OCI-LY7 (cell line): ENCODE data around the gene ITGB4. TPM values are rescaled to one million over a fixed set of nuclear protein-coding genes. Genes with fewer than 3 reads are reported as not detected.

ENCODE experiments used
- BruUV-seq: library from RNA; stranded (reverse); fragments of 400-500 nt; replicated peaks from 2 replicates; lab custom pipeline; 2021; lab: Mats Ljungman, UMichigan
- CTCF ChIA-PET: fragments of 300-600 bp; sonication (Branson Sonifier 250); formaldehyde crosslinking; loops from one replicate; lab custom pipeline; 2022; ENCODE audit warnings: antibody characterized with exemption; ENCODE audit not compliant: unreplicated experiment; lab: Charles Lee
- POLR2A ChIA-PET: fragments of 300-600 bp; sonication (Branson Sonifier 250); formaldehyde crosslinking; loops from one replicate; lab custom pipeline; 2022; ENCODE audit warnings: antibody characterized with exemption; lab: Charles Lee
- DNase-seq: peaks from one replicate; pipeline ENCODE4 v3.0.0-alpha.2; 2015; ENCODE audit warnings: low spot score
- H2AFZ ChIP-seq: fragments of 200-600 bp; sonication (generic), shearing (Covaris generic); 2 replicates; pipeline ENCODE4 v1.6.1; 2014; ENCODE audit warnings: mild to moderate bottlenecking, antibody characterized with exemption, low read length, moderate library complexity
- H3K27ac ChIP-seq: fragments of 200-600 bp; sonication (generic); 2 replicates; pipeline ENCODE4 v1.5.1; 2014; ENCODE audit warnings: mixed run types, low read depth, mild to moderate bottlenecking, moderate library complexity, low read length, inconsistent platforms; ENCODE audit not compliant: poor library complexity, severe bottlenecking
- H3K36me3 ChIP-seq: fragments of 200-600 bp; sonication (generic); 2 replicates; pipeline ENCODE4 v1.6.1; 2014; ENCODE audit warnings: mild to moderate bottlenecking, antibody characterized with exemption, low read length, moderate library complexity, mixed read lengths; ENCODE audit not compliant: insufficient read depth
- H3K4me1 ChIP-seq: fragments of 200-600 bp; sonication (generic); 2 replicates; pipeline ENCODE4 v1.5.1; 2014; ENCODE audit warnings: mild to moderate bottlenecking, low read length; ENCODE audit not compliant: insufficient read depth, poor library complexity, severe bottlenecking
- H3K4me2 ChIP-seq: fragments of 200-600 bp; sonication (generic); 2 replicates; pipeline ENCODE4 v1.6.1; 2014; ENCODE audit warnings: mild to moderate bottlenecking, low read length
- H3K4me3 ChIP-seq: fragments of 200-600 bp; sonication (generic); 2 replicates; pipeline ENCODE4 v1.5.1; 2014; ENCODE audit warnings: mild to moderate bottlenecking, low read depth, low read length; ENCODE audit not compliant: poor library complexity, severe bottlenecking
- H3K79me2 ChIP-seq: fragments of 200-600 bp; sonication (generic); 2 replicates; pipeline ENCODE4 v1.6.1; 2016; ENCODE audit warnings: low read depth, mild to moderate bottlenecking, low read length, moderate library complexity, mixed read lengths; ENCODE audit not compliant: insufficient read depth
- H3K9me2 ChIP-seq: fragments of 200-600 bp; sonication (generic); 2 replicates; pipeline ENCODE4 v1.6.1; 2016; ENCODE audit warnings: mild to moderate bottlenecking, low read length, mixed read lengths; ENCODE audit not compliant: insufficient read depth
- H3K9me3 ChIP-seq: fragments of 200-600 bp; sonication (generic); 2 replicates; pipeline ENCODE4 v1.6.1; 2014; ENCODE audit warnings: mild to moderate bottlenecking, mixed run types, low read length, mixed read lengths
- H4K20me1 ChIP-seq: fragments of 200-600 bp; sonication (generic); 2 replicates; pipeline ENCODE4 v1.6.1; 2014; ENCODE audit warnings: mild to moderate bottlenecking, antibody characterized with exemption, low read length, moderate library complexity, mixed read lengths; ENCODE audit not compliant: insufficient read depth
- EZH2phosphoT487 ChIP-seq: fragments of 200-600 bp; sonication (generic); IDR thresholded peaks from 2 replicates; pipeline ENCODE4 v1.6.1; 2018; ENCODE audit warnings: low read depth, borderline replicate concordance, mild to moderate bottlenecking, mixed run types, antibody characterized with exemption, low read length, moderate library complexity, mixed read lengths
- intact Hi-C: fragments of 100-400 bp; cut with micrococcal nuclease; formaldehyde crosslinking; loops from one replicate; pipeline ENCODE4 v1.10.0; 2022; ENCODE audit not compliant: unreplicated experiment
- total RNA-seq, 2 experiments: library from RNA; depleted of rRNA in 1 of 2; stranded (reverse); fragments of >200 nt in 1 of 2; shearing (Covaris generic) in 1 of 2; gene quantifications; 2 replicates each; pipeline ENCODE4 v1.2.3, GENCODE V29; 2014 to 2022
- TF ChIP-seq, protein P1 (sequence below): fragments of 200-600 bp; sonication (generic); conservative IDR thresholded peaks from 2 replicates; pipeline ENCODE4 v1.5.1; 2014; ENCODE audit warnings: mild to moderate bottlenecking, antibody characterized with exemption, low read length, moderate library complexity, mixed read lengths

ITGB4 gene
- total RNA-seq, 2 experiments from 2014 or later: 0.66 to 3.9 TPM

- no peak for DNase-seq
- H3K36me3 ChIP-seq: peaks cover 87% of the 10 kb centered on the region
- no peaks in the 10 kb centered on the region for H3K9me3 ChIP-seq
- peaks cover 44% of the 10 kb centered on the region for H3K4me1 ChIP-seq
- H3K9me2 ChIP-seq: no peaks in the 10 kb centered on the region
- no peak overlapping the region for H3K27ac ChIP-seq
- no peaks in the 10 kb centered on the region for H4K20me1 ChIP-seq
- H2AFZ ChIP-seq: no peak overlapping the region
- intact Hi-C loops: no loop called here
- CTCF ChIA-PET: interaction anchor here (0.5 kb wide), 1 partner anchor 59 kb away, joined by 3 read pairs; no protein-coding TSS in a partner anchor
- TF ChIP-seq, protein P1, sequence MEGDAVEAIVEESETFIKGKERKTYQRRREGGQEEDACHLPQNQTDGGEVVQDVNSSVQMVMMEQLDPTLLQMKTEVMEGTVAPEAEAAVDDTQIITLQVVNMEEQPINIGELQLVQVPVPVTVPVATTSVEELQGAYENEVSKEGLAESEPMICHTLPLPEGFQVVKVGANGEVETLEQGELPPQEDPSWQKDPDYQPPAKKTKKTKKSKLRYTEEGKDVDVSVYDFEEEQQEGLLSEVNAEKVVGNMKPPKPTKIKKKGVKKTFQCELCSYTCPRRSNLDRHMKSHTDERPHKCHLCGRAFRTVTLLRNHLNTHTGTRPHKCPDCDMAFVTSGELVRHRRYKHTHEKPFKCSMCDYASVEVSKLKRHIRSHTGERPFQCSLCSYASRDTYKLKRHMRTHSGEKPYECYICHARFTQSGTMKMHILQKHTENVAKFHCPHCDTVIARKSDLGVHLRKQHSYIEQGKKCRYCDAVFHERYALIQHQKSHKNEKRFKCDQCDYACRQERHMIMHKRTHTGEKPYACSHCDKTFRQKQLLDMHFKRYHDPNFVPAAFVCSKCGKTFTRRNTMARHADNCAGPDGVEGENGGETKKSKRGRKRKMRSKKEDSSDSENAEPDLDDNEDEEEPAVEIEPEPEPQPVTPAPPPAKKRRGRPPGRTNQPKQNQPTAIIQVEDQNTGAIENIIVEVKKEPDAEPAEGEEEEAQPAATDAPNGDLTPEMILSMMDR: no peak
- TF ChIP-seq EZH2phosphoT487: no peak
- H3K4me2 ChIP-seq: no peak overlapping the region
- POLR2A ChIA-PET: interaction anchor here (0.5 to 1.5 kb wide), 4 partner anchors 18 to 182 kb away, joined by 3 to 5 read pairs (median 4); no protein-coding TSS in a partner anchor
- no peak overlapping the region for H3K4me3 ChIP-seq
- H3K79me2 ChIP-seq: peaks cover 62% of the 10 kb centered on the region
- no TSS peak for BruUV-seq
These were observed 37.0 kb upstream of the ITGB4 start for GRCh38 chr17:75684249-75684648.

DNA sequence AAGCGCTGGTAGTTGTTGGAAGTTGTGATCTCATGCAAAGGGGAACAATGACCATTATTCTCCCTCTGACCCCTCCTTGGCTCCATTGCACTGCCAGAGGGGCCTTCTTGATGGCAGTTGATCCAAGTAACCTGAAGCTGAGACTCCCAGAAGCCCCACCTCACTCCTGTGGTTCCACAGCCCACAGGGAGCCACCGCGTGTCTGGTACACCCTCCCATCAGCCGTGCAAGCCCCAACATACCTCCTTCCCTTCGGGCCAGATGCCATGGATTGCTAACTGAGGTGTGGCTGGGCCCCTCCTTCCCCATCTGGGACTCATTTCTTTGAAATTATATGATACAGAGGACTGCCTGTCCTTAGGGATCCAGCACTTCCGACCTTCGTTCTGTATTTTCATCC lies 36.3 kb upstream of the ITGB4 start:
- H3K9me2 ChIP-seq: no peaks in the 10 kb centered on the region
- peaks cover 64% of the 10 kb centered on the region for H3K79me2 ChIP-seq
- no peak overlapping the region for H3K27ac ChIP-seq
- no peak for DNase-seq
- H3K4me2 ChIP-seq: no peak overlapping the region
- peaks cover 51% of the 10 kb centered on the region for H3K4me1 ChIP-seq
- POLR2A ChIA-PET: interaction anchor here (0.7 kb wide), 1 partner anchor 53 kb away, joined by 3 read pairs; no protein-coding TSS in a partner anchor
- H3K4me3 ChIP-seq: no peak overlapping the region
- intact Hi-C loops: no loop called here
- CTCF ChIA-PET: no interaction called here
- H4K20me1 ChIP-seq: no peaks in the 10 kb centered on the region
- no peaks in the 10 kb centered on the region for H3K9me3 ChIP-seq
- no TSS peak for BruUV-seq
- H3K36me3 ChIP-seq: peaks cover 81% of the 10 kb centered on the region
- TF ChIP-seq, protein P1: no peak
- no peak for TF ChIP-seq EZH2phosphoT487
- no peak overlapping the region for H2AFZ ChIP-seq

DNA sequence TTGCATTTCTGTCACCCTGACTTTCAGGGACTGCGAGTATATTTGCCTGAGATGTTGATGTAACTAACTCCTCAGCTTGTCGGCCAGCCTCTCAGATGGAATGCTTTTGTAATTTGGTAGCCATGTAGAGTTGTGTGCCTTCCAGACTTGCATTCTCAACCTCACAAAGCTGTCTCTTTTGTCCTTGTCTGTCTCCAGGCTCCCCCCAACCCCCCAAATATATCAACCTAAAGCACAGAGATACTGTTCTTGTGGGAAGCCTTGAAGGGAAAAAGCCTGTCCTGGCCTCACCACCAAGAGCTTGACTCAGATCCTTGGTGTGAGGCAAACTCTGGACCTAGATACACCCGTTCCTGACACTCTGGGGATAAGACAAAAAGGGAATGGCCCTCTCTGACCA lies 35.8 kb upstream of the ITGB4 start:
- BruUV-seq: no TSS peak
- intact Hi-C loops: no loop called here
- H3K79me2 ChIP-seq: peaks cover 70% of the 10 kb centered on the region
- no peaks in the 10 kb centered on the region for H3K9me2 ChIP-seq
- ChIA-PET POLR2A (interaction anchor here (0.6 to 0.9 kb wide), 3 partner anchors 8 to 53 kb away, joined by 3 to 6 read pairs (median 3); no protein-coding TSS in a partner anchor), CTCF (interaction anchor here (0.6 kb wide), 1 partner anchor 35 kb away, joined by 3 read pairs; the partner anchor contains the start of gene ITGB4)
- H3K4me3 ChIP-seq: no peak overlapping the region
- H3K27ac ChIP-seq: peak overlapping the region; percentile 97
- no peaks in the 10 kb centered on the region for H4K20me1 ChIP-seq
- peak overlapping the region; percentile 37 for H3K4me2 ChIP-seq
- no peak for TF ChIP-seq EZH2phosphoT487
- TF ChIP-seq, protein P1: no peak
- no peak for DNase-seq
- H2AFZ ChIP-seq: no peak overlapping the region
- H3K9me3 ChIP-seq: no peaks in the 10 kb centered on the region
- peaks cover 56% of the 10 kb centered on the region for H3K4me1 ChIP-seq
- H3K36me3 ChIP-seq: peaks cover 80% of the 10 kb centered on the region
